Activated naive CD8-positive, alpha-beta T cell treated with anti-CD3 and anti-CD28 coated beads for 36 hours (primary cell): Measurements from ENCODE around the gene ZBED4. TPM values are rescaled to one million over a fixed set of nuclear protein-coding genes. Genes with fewer than 3 reads are reported as not detected.
"Not testable (repeated sequence)": the region's sequence is repeated elsewhere in the genome, so short reads cannot be mapped to it uniquely, and the experiment has no call there.

Experiments used
- DNase-seq: peaks from one replicate; pipeline ENCODE4 v3.0.0; 2021
- H3K27ac Mint-ChIP-seq: one replicate; pipeline ENCODE4 v1.8.0; 2022; ENCODE audit warnings: mild to moderate bottlenecking, moderate library complexity, mixed read lengths
- H3K27me3 Mint-ChIP-seq: one replicate; pipeline ENCODE4 v1.8.0; 2022; ENCODE audit warnings: mild to moderate bottlenecking, mixed read lengths
- H3K36me3 Mint-ChIP-seq: one replicate; pipeline ENCODE4 v1.8.0; 2021; ENCODE audit warnings: mild to moderate bottlenecking, mixed read lengths
- H3K4me1 Mint-ChIP-seq: one replicate; pipeline ENCODE4 v1.8.0; 2021; ENCODE audit warnings: mixed read lengths
- H3K4me3 Mint-ChIP-seq: one replicate; pipeline ENCODE4 v1.8.0; 2022; ENCODE audit warnings: mild to moderate bottlenecking, moderate library complexity, mixed read lengths
- H3K9me3 Mint-ChIP-seq: one replicate; pipeline ENCODE4 v1.8.0; 2022; ENCODE audit warnings: mixed read lengths
- total RNA-seq, 2 experiments: library from RNA; stranded (reverse); gene quantifications; one replicate each; pipeline ENCODE4 v1.2.3, GENCODE V29; 2021

ZBED4 gene
- total RNA-seq = 10 to 100 TPM; 20.6 to 20.7 TPM

GRCh38 chr22:49852898-49853894, at the start of gene ZBED4:
TSS of gene ZBED4 (plus strand) at chr22:49853844. CDS start at chr22:49883663, 29,819 bp downstream.
- Mint-ChIP-seq H3K27ac (peak within 1 kb of the TSS; percentile 92), H3K4me3 (peak within 1 kb of the TSS; percentile 97), H3K36me3 (no peaks in the 10 kb centered on the region), H3K27me3 (peaks cover 19% of the 10 kb centered on the region), H3K4me1 (peaks cover 29% of the 10 kb centered on the region), H3K9me3 (no peaks in the 10 kb centered on the region)
- DNase-seq = peak; percentile 100

GRCh38 chr22:49807129-49807528, 46.5 kb upstream of the ZBED4 start:
- peak overlapping the region; percentile 84 for H3K27ac Mint-ChIP-seq
- H3K4me3 Mint-ChIP-seq = peak overlapping the region; percentile 4
- peaks cover 42% of the 10 kb centered on the region for H3K36me3 Mint-ChIP-seq
- DNase-seq = no peak
- H3K27me3 Mint-ChIP-seq = no peaks in the 10 kb centered on the region
- no peaks in the 10 kb centered on the region for H3K9me3 Mint-ChIP-seq
- H3K4me1 Mint-ChIP-seq = peaks cover 56% of the 10 kb centered on the region

- Mint-ChIP-seq H3K4me3 (peak overlapping the region; percentile 4), H3K27ac (peak overlapping the region; percentile 84), H3K9me3 (no peaks in the 10 kb centered on the region), H3K36me3 (peaks cover 44% of the 10 kb centered on the region), H3K4me1 (peaks cover 63% of the 10 kb centered on the region), H3K27me3 (no peaks in the 10 kb centered on the region)
- peak; percentile 36 for DNase-seq
These were observed 45.6 kb upstream of the ZBED4 start for GRCh38 chr22:49807780-49808708.

GRCh38 chr22:49810363-49811019, 43.2 kb upstream of the ZBED4 start:
- Mint-ChIP-seq H3K36me3 (peaks cover 43% of the 10 kb centered on the region), H3K4me3 (peak overlapping the region; percentile 29), H3K27ac (peak overlapping the region; percentile 75), H3K4me1 (peaks cover 67% of the 10 kb centered on the region), H3K9me3 (no peaks in the 10 kb centered on the region), H3K27me3 (no peaks in the 10 kb centered on the region)
- DNase-seq = no peak

GRCh38 chr22:49811020-49811791, 42.4 kb upstream of the ZBED4 start:
- no peak for DNase-seq
- Mint-ChIP-seq H3K27ac (peak overlapping the region; percentile 75), H3K36me3 (peaks cover 39% of the 10 kb centered on the region), H3K4me3 (peak overlapping the region; percentile 53), H3K27me3 (no peaks in the 10 kb centered on the region), H3K4me1 (peaks cover 70% of the 10 kb centered on the region), H3K9me3 (no peaks in the 10 kb centered on the region)

GRCh38 chr22:49812838-49813237, 40.8 kb upstream of the ZBED4 start:
- Mint-ChIP-seq H3K4me1 (peaks cover 68% of the 10 kb centered on the region), H3K9me3 (no peaks in the 10 kb centered on the region), H3K4me3 (no peak overlapping the region), H3K27ac (no peak overlapping the region), H3K27me3 (no peaks in the 10 kb centered on the region), H3K36me3 (peaks cover 30% of the 10 kb centered on the region)
- DNase-seq = no peak

- DNase-seq = no peak
- H3K9me3 Mint-ChIP-seq = no peaks in the 10 kb centered on the region
- no peaks in the 10 kb centered on the region for H3K27me3 Mint-ChIP-seq
- peaks cover 31% of the 10 kb centered on the region for H3K36me3 Mint-ChIP-seq
- no peak overlapping the region for H3K27ac Mint-ChIP-seq
- peaks cover 69% of the 10 kb centered on the region for H3K4me1 Mint-ChIP-seq
- H3K4me3 Mint-ChIP-seq = no peak overlapping the region
These were observed 39.4 kb upstream of the ZBED4 start for GRCh38 chr22:49814164-49814686.

- Mint-ChIP-seq H3K4me3 (no peak overlapping the region), H3K27ac (no peak overlapping the region), H3K36me3 (peaks cover 31% of the 10 kb centered on the region), H3K27me3 (no peaks in the 10 kb centered on the region), H3K9me3 (no peaks in the 10 kb centered on the region), H3K4me1 (peaks cover 68% of the 10 kb centered on the region)
- no peak for DNase-seq
These were observed 38.8 kb upstream of the ZBED4 start for GRCh38 chr22:49814856-49815255.

- H3K4me1 Mint-ChIP-seq = peaks cover 60% of the 10 kb centered on the region
- no peak for DNase-seq
- no peaks in the 10 kb centered on the region for H3K27me3 Mint-ChIP-seq
- H3K27ac Mint-ChIP-seq = peak overlapping the region; percentile 38
- H3K9me3 Mint-ChIP-seq = no peaks in the 10 kb centered on the region
- H3K36me3 Mint-ChIP-seq = peaks cover 31% of the 10 kb centered on the region
- no peak overlapping the region for H3K4me3 Mint-ChIP-seq
These were observed 38.0 kb upstream of the ZBED4 start for GRCh38 chr22:49815641-49816091.

GRCh38 chr22:49817359-49817758, 36.3 kb upstream of the ZBED4 start:
- Mint-ChIP-seq H3K9me3 (no peaks in the 10 kb centered on the region), H3K4me3 (no peak overlapping the region), H3K36me3 (peaks cover 31% of the 10 kb centered on the region), H3K27me3 (no peaks in the 10 kb centered on the region), H3K4me1 (peaks cover 53% of the 10 kb centered on the region), H3K27ac (no peak overlapping the region)
- DNase-seq = no peak

- H3K4me1 Mint-ChIP-seq = peaks cover 60% of the 10 kb centered on the region
- no peak for DNase-seq
- no peak overlapping the region for H3K4me3 Mint-ChIP-seq
- H3K36me3 Mint-ChIP-seq = peaks cover 39% of the 10 kb centered on the region
- no peak overlapping the region for H3K27ac Mint-ChIP-seq
- H3K27me3 Mint-ChIP-seq = no peaks in the 10 kb centered on the region
- no peaks in the 10 kb centered on the region for H3K9me3 Mint-ChIP-seq
These were observed 32.7 kb upstream of the ZBED4 start for GRCh38 chr22:49820984-49821383.

- H3K9me3 Mint-ChIP-seq, DNase-seq, H3K27me3 Mint-ChIP-seq, H3K27ac Mint-ChIP-seq, H3K4me3 Mint-ChIP-seq: not testable (repeated sequence)
- Mint-ChIP-seq H3K36me3 (peaks cover 40% of the 10 kb centered on the region), H3K4me1 (peaks cover 55% of the 10 kb centered on the region)
These were observed 31.9 kb upstream of the ZBED4 start for GRCh38 chr22:49821741-49822140.

- Mint-ChIP-seq H3K27me3 (no peaks in the 10 kb centered on the region), H3K9me3 (no peaks in the 10 kb centered on the region), H3K27ac (no peak overlapping the region), H3K36me3 (peaks cover 34% of the 10 kb centered on the region), H3K4me1 (peaks cover 40% of the 10 kb centered on the region), H3K4me3 (no peak overlapping the region)
- DNase-seq = no peak
These were observed 30.2 kb upstream of the ZBED4 start for GRCh38 chr22:49823289-49824045.
